Omental fat pad (tissue), 4 donors: ENCODE results near the gene MEGF8. TPM values are rescaled to one million over a fixed set of nuclear protein-coding genes. Genes with fewer than 3 reads are reported as not detected.
A peak's percentile ranks its signal among the peaks of the same experiment; 100 is the strongest.

ENCODE experiments used
- ATAC-seq: fragments of 150-250 bp; one replicate; pipeline ENCODE4 v1.9.1; 2016; ENCODE audit warnings: mild to moderate bottlenecking, moderate library complexity; ENCODE audit not compliant: low FRiP score
- DNase-seq: peaks from one replicate; pipeline ENCODE4 v3.0.0-alpha.2; 2019; ENCODE audit warnings: low spot score
- CTCF ChIP-seq, 3 donors: fragments of 450-650 bp; IDR thresholded peaks; one replicate each; pipeline ENCODE4 v1.5.1; 2016 to 2017; ENCODE audit warnings: antibody characterized with exemption in 3 of 3, mild to moderate bottlenecking in 3 of 3, moderate library complexity in 2 of 3
- total RNA-seq, 4 donors: library from RNA; depleted of rRNA; stranded (reverse); fragments of >200 nt; gene quantifications; one replicate each; pipeline ENCODE4 v1.1.0, GENCODE V29; 2016

The MEGF8 gene
- total RNA-seq, 4 donors from 2014 or later, result 15.3 to 20.5 (median 18.4) TPM

GRCh38 chr19:42375415-42376176 lies 50.2 kb downstream of the MEGF8 start:
- TF ChIP-seq CTCF (IDR thresholded peaks at IDR 0.05), result no peak
- DNase-seq (no peak), ATAC-seq (no peak)

- DNase-seq, result no peak
- no peak for ATAC-seq
- no peak for TF ChIP-seq CTCF (IDR thresholded peaks at IDR 0.05)
Measured at GRCh38 chr19:42376177-42376555, 50.7 kb downstream of the MEGF8 start.

- ATAC-seq, result no peak
- no peak for TF ChIP-seq CTCF (IDR thresholded peaks at IDR 0.05)
Measured at GRCh38 chr19:42378225-42379215, 53.1 kb downstream of the MEGF8 start.

GRCh38 chr19:42380155-42380554 lies 54.7 kb downstream of the MEGF8 start:
- DNase-seq, result no peak
- no peak for ATAC-seq

More at GRCh38 chr19:42378225-42379215, 53.1 kb downstream of the MEGF8 start:
- DNase-seq, result no peak

GRCh38 chr19:42386974-42387707 lies 61.7 kb downstream of the MEGF8 start:
- no peak for TF ChIP-seq CTCF (IDR thresholded peaks at IDR 0.05)
- DNase-seq, result no peak
- peak; percentile 78 for ATAC-seq

More at GRCh38 chr19:42380155-42380554, 54.7 kb downstream of the MEGF8 start:
- no peak for TF ChIP-seq CTCF (IDR thresholded peaks at IDR 0.05)

GRCh38 chr19:42388851-42389489 lies 63.5 kb downstream of the MEGF8 start:
- ATAC-seq, result no peak
- no peak for DNase-seq
- no peak for TF ChIP-seq CTCF (IDR thresholded peaks at IDR 0.05)
